Kidney tubule cell (primary cell): ENCODE results near the gene CEACAM1.
A peak's percentile ranks its signal among the peaks of the same experiment; 100 is the strongest.
"Not testable (repeated sequence)": the region's sequence is repeated elsewhere in the genome, so short reads cannot be mapped to it uniquely, and the experiment has no call there.

Experiments
- DNase-seq: peaks from one replicate; pipeline ENCODE4 v3.0.0-alpha.2; 2018; ENCODE audit warnings: low spot score

The CEACAM1 gene

DNA sequence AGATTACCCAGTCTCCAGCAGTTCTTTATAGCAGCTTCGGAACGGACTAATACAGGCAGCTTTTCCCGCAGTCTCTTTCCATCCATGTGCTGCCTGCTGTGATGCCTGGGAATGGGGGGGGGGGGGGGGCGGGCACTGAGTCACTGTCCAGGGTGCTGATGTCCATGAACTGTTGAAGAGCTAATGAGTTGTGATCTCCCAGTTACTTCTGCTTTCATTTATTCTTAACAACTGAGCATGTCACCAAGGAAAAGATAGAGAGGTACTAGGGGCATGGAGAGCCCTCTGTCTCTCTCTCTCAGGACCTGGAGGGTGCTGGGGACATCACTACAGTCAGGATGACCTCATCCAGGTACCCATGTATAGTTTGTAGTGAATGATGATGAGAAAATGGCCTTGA lies 20.3 kb upstream of the CEACAM1 start:
- DNase-seq: no peak

DNA sequence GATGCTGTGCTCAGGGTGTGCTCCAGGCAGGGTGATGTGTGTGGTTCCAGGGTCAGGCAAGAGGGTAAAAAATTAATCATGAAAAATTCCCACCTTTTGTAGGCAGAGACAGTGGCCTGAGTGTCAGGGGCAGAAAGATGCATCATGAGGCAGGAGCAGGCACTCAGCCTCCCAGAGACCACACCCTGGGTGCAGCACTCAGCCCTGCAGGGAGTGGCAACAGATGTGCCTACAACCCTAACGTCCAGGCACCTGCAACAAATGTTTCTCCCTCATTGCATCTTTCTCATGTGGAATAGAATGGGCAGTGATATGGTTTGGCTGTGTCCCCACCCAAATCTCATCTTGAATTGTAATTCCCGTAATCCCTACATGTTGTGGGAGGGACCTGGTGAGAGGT lies 19.6 kb upstream of the CEACAM1 start:
- no peak for DNase-seq

- DNase-seq: no peak
Observed at GRCh38 chr19:42546831-42547500, 18.7 kb upstream of the CEACAM1 start.

GRCh38 chr19:42544146-42544545 lies 15.9 kb upstream of the CEACAM1 start:
- DNase-seq: no peak

DNA sequence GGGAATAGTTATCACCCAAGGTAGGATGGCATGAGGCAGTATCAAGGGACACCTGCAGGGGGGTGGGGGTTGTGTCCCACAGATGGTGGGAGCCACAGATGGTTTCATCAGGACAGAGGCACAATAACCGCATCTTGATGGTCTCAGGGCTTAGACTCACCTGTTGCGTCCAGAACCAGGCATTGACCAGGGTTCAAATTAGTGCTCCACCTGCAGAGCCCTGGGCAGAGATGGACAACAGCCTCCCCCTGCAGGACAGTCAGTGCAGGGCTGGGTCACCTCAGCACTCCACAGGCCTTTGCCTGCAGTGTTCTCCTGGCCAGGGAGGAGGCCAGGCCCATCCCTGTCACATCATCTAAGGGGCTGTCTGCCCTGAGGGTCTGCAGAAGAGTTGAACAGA lies 14.5 kb upstream of the CEACAM1 start:
- no peak for DNase-seq

DNA sequence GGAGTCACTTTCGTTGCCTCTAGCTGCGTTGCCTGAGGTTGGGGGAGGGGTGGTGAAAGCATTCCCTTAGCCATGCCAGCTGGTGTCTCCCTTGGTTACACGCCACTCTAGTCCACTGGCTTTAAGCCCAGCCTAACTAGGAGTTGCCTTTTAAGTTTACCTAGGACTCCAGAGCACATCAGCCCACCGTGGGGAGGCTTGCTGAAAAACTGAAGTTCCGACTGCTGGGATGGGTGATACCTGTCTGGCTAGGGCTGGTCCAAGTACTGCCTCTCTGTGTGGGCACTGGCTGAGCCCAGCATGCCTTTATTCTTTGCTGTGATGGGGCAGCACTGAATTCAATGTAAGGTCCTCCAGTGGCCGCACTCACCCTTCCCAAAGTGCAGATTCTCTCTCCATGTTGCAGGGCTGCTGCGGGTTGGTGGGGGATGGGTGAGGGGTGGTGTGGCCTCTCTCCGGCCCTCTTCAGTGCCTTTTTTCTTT lies 11.8 kb upstream of the CEACAM1 start:
- no peak for DNase-seq

- DNase-seq: no peak
Observed at GRCh38 chr19:42538841-42539709, 10.8 kb upstream of the CEACAM1 start.

DNA sequence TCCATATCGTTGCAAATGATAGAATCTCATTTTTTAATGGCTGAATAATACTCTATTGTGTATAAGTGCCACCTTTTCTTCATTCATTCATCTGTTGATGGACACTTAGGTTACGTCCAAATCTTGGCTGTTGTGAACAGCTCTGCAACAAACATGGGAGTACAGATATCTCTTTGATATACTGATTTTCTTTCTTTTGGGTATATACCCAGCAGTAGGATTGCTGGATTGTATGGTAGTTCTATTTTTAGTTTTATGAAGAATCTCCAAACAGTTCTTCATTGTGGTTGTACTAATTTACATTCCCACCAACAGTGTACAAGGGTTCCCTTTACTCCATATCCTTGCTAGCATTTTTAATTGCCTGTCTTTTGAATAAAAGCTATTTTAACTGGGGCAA lies 7.0 kb upstream of the CEACAM1 start:
- DNase-seq: not testable (repeated sequence)

GRCh38 chr19:42534391-42534790 lies 6.1 kb upstream of the CEACAM1 start:
- no peak for DNase-seq

GRCh38 chr19:42532891-42533290 lies 4.6 kb upstream of the CEACAM1 start:
- DNase-seq: no peak

DNA sequence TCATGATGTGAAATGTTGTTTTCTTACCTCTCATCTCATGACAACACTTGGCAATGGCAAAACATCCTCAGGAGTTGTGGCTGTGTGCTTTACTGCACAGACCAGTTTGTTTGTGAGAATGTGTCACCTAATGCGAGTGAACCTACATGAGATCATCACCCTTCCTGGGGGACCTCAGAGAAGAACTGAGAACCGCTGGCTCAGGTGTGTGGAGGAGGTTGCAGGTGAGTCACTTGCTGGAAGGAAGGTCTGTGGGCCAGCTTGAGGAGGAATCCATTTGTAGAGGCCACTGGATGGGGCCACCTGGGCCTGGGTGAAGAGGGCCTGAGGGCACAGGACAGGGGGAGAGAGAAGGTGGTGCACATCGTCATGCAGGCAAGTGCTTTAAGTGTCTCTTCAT lies 3.0 kb upstream of the CEACAM1 start:
- DNase-seq: peak; percentile 82

GRCh38 chr19:42529248-42529764 lies 1.0 kb upstream of the CEACAM1 start:
- peak; percentile 69 for DNase-seq

DNA sequence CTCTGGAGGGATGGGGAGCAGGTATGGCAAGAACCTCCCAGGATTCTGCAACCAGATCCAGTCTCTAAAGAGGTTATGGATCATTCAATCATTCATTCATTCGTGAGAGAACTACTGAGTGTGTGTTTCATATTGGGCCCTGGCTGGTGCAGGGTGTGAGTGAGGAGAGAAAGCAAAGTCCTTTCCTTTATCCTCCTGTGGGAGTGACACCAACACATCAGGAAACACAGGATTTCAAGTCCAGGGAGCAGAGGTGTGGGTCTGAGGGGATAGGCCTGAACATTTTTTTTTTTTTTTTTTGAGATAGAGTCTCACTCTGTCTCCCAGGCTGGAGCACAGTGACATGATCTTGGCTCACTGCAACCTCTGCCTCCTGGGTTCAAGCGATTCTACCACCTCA lies 3.3 kb downstream of the CEACAM1 start:
- DNase-seq: no peak

DNA sequence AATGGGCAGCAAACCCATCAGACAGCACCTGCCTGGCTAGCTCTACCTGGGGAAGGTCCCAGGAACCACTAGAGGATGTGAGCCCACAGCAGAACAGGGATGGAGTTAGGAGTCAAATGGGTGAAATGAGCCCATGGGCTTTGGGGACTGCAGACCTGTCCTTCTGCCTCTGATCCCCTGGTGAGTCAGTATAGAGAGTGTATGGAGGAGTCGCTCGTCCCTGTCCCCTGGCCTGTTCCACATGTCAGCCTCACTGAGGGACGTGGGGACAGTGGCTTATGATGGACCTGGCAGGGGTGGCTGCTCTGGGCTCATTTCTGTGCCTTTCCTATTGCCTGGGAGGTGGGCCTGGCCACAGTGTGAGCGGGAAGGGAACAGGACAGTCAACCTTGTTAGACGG lies 4.0 kb downstream of the CEACAM1 start:
- DNase-seq: no peak

DNA sequence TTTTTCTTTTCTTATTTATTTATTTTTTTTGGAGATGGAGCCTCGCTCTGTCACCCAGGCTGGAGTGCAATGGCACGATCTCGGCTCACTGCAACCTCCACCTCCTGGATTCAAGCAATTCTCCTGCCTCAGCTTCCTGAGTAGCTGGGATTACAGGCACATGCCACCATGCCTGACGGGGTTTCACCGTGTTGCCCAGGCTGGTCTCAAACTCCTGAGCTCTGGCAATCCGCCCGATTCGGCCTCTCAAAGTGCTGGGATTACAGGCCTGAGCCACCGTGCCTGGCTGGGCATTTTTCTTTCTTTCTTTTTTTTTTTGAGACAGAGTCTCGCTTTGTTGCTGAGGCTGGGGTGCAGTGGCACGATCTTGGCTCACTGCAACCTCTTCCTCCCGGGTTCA lies 6.0 kb downstream of the CEACAM1 start:
- not testable (repeated sequence) for DNase-seq

DNA sequence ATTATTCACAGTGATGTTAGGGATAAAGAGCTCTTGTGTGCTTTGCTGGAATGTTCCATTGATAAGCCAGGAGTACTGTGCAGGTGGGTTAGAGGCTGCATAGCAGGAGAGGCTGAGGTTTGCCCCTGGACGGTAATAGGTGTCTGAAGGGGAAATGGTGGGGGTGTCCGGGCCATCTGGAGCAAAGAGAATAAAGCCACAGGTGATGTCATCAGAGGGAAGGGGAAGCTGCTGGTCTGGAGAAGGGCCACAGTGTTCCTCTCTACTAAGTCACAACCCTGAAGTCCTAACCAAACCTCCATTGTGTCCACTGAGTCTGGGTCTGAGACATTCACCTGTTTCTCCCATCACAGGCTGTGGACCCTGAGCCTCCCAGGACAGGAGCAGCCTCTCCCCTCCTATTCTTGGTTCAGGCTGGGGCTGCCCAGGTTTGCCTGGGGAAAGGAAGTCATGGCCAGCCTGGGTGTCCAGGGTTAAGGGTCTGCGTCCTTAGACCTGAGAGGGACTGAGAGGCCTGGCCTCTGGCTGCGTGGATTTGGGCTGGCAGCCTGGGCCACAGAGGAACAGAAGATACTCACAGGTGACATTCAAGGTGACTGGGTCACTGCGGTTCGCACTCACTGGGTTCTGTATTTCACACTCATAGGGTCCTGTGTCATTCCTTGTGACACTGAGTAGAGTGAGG lies 6.8 kb downstream of the CEACAM1 start:
- no peak for DNase-seq

DNA sequence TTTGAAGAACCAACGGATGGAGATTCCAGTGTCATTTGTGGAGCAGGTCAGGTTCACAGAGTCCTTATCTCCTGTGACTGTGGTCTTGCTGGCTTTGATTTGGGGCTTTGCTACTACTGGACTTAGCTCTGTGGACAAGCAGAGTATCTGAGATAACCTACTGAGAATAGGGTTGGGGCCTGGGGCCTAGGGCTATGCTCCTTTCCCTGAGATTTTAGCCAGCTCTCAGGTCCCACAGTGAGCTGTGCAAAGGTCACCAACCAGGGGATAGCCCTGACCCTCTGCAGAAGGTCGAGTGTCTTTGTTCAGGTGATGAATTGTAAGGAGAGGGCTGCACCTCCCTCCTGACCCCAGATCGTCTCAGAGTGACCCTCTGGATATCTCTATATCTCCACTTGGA lies 9.2 kb downstream of the CEACAM1 start:
- DNase-seq: no peak

- DNase-seq: no peak
Observed at GRCh38 chr19:42516771-42517170, 11.5 kb downstream of the CEACAM1 start.

DNA sequence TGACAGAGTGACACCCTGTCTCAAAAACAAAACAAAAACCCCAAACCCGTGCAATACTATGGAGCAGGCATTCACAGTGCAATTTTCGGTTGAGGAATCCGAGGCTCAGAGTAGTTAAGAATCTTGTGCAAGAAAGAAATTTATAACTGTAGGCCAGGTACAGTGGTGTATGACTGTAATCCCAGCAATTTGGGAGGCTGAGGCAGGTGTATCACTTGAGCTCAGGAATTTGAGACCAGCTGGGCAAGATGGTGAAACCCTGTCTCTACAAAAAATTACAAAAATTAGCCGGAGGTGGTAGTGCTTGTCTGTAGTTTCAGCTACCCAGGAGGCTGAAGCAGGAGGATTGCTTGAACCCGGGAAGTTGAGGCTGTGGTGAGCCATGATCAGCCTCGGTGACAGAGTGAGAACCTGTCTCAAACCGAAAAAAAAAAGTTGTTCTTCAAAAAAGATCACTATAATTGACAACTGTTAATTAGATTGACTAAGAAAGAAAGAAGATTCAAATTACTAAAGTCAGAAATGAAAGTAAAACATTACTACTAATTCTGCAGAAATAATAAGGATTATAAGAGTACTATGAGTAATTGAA lies 12.9 kb downstream of the CEACAM1 start:
- no peak for DNase-seq

DNA sequence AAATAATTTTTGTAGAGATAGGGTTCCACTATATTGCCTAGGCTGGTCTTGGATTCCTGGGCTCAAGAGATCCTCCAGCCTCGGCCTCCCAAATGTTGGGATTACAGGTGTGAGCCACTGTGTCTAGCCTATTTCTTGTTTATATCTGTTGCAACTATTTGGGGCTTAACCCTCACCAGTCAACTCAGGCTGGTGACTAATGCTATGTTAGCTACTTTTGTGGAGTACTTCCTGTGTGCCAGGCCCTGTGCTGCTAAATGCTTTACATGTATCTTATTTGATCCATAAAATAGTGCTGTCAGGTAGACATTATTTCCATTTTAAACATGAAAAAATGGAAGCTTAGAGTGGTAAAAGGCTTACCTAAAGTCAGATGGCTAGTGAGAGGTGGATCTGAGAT lies 13.8 kb downstream of the CEACAM1 start:
- no peak for DNase-seq

DNA sequence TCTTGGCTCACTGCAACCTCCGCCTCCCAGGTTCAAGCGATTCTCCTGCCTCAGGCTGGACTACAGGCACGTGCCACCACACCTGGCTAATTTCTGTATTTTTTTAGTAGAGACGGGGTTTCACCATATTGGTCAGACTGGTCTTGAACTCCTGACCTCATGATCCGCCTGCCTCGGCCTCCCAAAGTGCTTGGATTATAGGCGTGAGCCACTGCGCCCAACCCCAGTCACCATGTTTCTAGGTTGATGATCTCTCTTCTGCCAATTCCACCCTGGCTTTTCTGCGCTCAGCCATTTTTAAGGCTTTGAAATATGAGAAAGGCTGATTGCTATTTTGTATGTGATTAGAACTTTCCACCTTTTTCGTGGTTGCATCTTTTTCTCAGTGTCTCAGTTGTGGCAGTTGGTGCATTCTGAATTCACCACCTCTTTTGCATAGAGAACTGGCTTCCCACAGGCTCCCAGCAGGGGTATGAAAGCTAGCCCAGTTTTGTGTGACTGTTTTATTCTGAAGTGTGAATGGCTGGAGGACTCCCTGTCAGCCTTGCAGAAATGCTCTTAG lies 15.5 kb downstream of the CEACAM1 start:
- DNase-seq: no peak

- DNase-seq: no peak
Observed at GRCh38 chr19:42512130-42512636, 16.1 kb downstream of the CEACAM1 start.
